T-cell (primary cell): ENCODE measurements around the gene PTPN1. TPM values are rescaled to one million over a fixed set of nuclear protein-coding genes. Genes with fewer than 3 reads are reported as not detected.
"Not testable (repeated sequence)": the region's sequence is repeated elsewhere in the genome, so short reads cannot be mapped to it uniquely, and the experiment has no call there.

ENCODE experiments used
- ATAC-seq, 4 experiments: fragments of 200-7000 bp in 3 of 4; fragments of 150-1000 bp in 1 of 4; cut with Tn5 transposase; replicated peaks in 1 of 4; 1 replicate in 3 of 4; 2 replicates in 1 of 4; pipeline ENCODE4 v1.10.0; 2021; ENCODE audit warnings: moderate library complexity in 3 of 4, mild to moderate bottlenecking in 2 of 4, moderate number of reproducible peaks in 1 of 4
- CTCF ChIA-PET, 2 donors: fragments of 300-600 bp; sonication (Branson Sonifier 250); formaldehyde crosslinking; loops; one replicate each; lab custom pipeline; 2022; ENCODE audit warnings: antibody characterized with exemption in 2 of 2; lab: Charles Lee
- POLR2A ChIA-PET, 2 donors: fragments of 300-600 bp; sonication (Branson Sonifier 250); formaldehyde crosslinking; loops; one replicate each; lab custom pipeline; 2022; ENCODE audit warnings: antibody characterized with exemption in 2 of 2; lab: Charles Lee
- DNase-seq, 35 experiments: peaks; one replicate each; pipeline versions ENCODE4 v3.0.0 to v3.0.0-alpha.2; 2013 to 2023
- H3K27ac ChIP-seq: one replicate; pipeline ENCODE4 v1.5.1; 2013; ENCODE audit warnings: low read length
- H3K27me3 ChIP-seq, 2 experiments: replicated peaks in 1 of 2; 1 replicate in 1 of 2; 2 replicates in 1 of 2; pipeline versions ENCODE4 v1.6.1 to v1.7.0; 2013; ENCODE audit warnings: low read length in 1 of 2, mixed read lengths in 1 of 2; ENCODE audit not compliant: control insufficient read depth in 2 of 2, insufficient read depth in 2 of 2; ENCODE audit errors: extremely low read depth in 1 of 2
- H3K36me3 ChIP-seq, 2 donors: 1 replicate in 1 of 2; 2 replicates in 1 of 2; pipeline versions ENCODE4 v1.6.1 to v1.7.0; 2013; ENCODE audit warnings: low read length in 1 of 2; ENCODE audit not compliant: control insufficient read depth in 2 of 2, insufficient read depth in 1 of 2; ENCODE audit errors: extremely low read depth in 1 of 2
- H3K4me1 ChIP-seq, 2 experiments: 1 replicate in 1 of 2; 2 replicates in 1 of 2; pipeline versions ENCODE4 v1.6.1 to v1.7.0; 2013; ENCODE audit warnings: low read length in 2 of 2, mixed read lengths in 1 of 2; ENCODE audit not compliant: insufficient read depth in 2 of 2, control insufficient read depth in 1 of 2; ENCODE audit errors: extremely low read depth in 1 of 2
- H3K4me3 ChIP-seq, 2 donors: 1 replicate in 1 of 2; 2 replicates in 1 of 2; pipeline versions ENCODE4 v1.5.1 to v1.7.0; 2013; ENCODE audit warnings: mild to moderate bottlenecking in 2 of 2, low read length in 1 of 2, moderate library complexity in 1 of 2; ENCODE audit not compliant: control insufficient read depth in 1 of 2; ENCODE audit errors: extremely low read depth in 1 of 2
- H3K9me3 ChIP-seq: 2 replicates; pipeline ENCODE4 v1.7.0; 2013
- H3K27ac Mint-ChIP-seq, 2 donors: one replicate each; pipeline ENCODE4 v1.8.0; 2020 to 2021; ENCODE audit warnings: mild to moderate bottlenecking in 2 of 2, mixed read lengths in 2 of 2
- H3K27me3 Mint-ChIP-seq, 2 donors: one replicate each; pipeline ENCODE4 v1.8.0; 2021 to 2022; ENCODE audit warnings: mixed read lengths in 2 of 2
- H3K36me3 Mint-ChIP-seq: one replicate; pipeline ENCODE4 v1.8.0; 2021; ENCODE audit warnings: mixed read lengths
- H3K4me1 Mint-ChIP-seq, 3 donors: one replicate each; pipeline ENCODE4 v1.8.0; 2020 to 2022; ENCODE audit warnings: mixed read lengths in 3 of 3, mild to moderate bottlenecking in 1 of 3
- H3K4me3 Mint-ChIP-seq, 3 donors: one replicate each; pipeline ENCODE4 v1.8.0; 2020 to 2022; ENCODE audit warnings: mild to moderate bottlenecking in 3 of 3, mixed read lengths in 3 of 3, moderate library complexity in 3 of 3
- H3K9me3 Mint-ChIP-seq, 3 donors: one replicate each; pipeline ENCODE4 v1.8.0; 2020 to 2022; ENCODE audit warnings: mixed read lengths in 3 of 3
- WGBS: methylation state at CpG from one replicate; pipeline ENCODE4 v1.1.5; 2013; ENCODE audit warnings: missing lambda C conversion rate; ENCODE audit not compliant: insufficient coverage; 5-methylcytosine and 5-hydroxymethylcytosine counted together
- total RNA-seq, 35 experiments: library from RNA in 6 of 35; stranded (reverse) in 6 of 35; fragments of 120-200 nt in 1 of 35; gene quantifications; one replicate each; pipeline versions ENCODE4 v1.2.1 to v1.2.4 and lab custom pipeline; 2013 to 2026

PTPN1 gene
- total RNA-seq, 5 donors from 2014 or later (not counting 1 experiment from before 2014, with no cell fraction given) = 50.7 to 67.9 (median 55.3) TPM

DNA sequence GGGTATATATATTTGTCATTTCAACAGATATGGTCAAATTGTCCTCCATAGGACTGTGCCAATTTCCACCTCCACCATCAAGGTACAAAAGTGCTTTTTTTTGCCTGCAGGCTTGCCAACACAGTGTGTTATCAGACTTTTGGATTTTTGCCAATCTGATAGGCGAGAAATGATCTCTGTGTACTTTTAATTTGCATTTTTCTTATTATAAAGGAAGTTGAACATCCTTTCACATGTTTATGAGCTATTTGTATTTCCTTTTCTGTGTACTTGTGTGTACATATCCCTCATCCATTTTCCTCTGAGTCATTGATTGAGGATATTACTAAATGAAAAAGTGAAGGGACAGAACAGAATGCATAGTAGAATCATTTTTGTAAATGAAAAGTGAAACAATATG lies 39.0 kb upstream of the PTPN1 start:
- Mint-ChIP-seq H3K9me3 (no peaks in the 10 kb centered on the region), H3K27me3 (no peaks in the 10 kb centered on the region), H3K36me3 (no peaks in the 10 kb centered on the region), H3K4me3 (no peak overlapping the region), H3K27ac (no peak overlapping the region), H3K4me1 (peaks cover 7 to 21% (median 14%) of the 10 kb centered on the region in 3 donors)
- Histone ChIP-seq H3K36me3 (no peaks in the 10 kb centered on the region), H3K27ac (no peak overlapping the region), H3K9me3 (no peaks in the 10 kb centered on the region), H3K4me1 (peaks cover 0 to 4% of the 10 kb centered on the region in 2 experiments), H3K4me3 (no peak overlapping the region), H3K27me3 (no peaks in the 10 kb centered on the region)
- DNase-seq (peak in 1 of 35 experiments; percentile 15), ATAC-seq (peak in 3 of 4 experiments; percentile 31 to 41 (median 31))
- WGBS = no CpG with 5 or more reads among the region's 1 CpG
- ChIA-PET CTCF (interaction anchor here (0.6 to 1.7 kb wide), 5 partner anchors 12 to 117 kb away, joined by 3 to 7 read pairs (median 4); no protein-coding TSS in a partner anchor), POLR2A (interaction anchor here in 1 of 2 donors (0.6 kb wide), 1 partner anchor 342 kb away, joined by 3 read pairs; no protein-coding TSS in a partner anchor)

DNA sequence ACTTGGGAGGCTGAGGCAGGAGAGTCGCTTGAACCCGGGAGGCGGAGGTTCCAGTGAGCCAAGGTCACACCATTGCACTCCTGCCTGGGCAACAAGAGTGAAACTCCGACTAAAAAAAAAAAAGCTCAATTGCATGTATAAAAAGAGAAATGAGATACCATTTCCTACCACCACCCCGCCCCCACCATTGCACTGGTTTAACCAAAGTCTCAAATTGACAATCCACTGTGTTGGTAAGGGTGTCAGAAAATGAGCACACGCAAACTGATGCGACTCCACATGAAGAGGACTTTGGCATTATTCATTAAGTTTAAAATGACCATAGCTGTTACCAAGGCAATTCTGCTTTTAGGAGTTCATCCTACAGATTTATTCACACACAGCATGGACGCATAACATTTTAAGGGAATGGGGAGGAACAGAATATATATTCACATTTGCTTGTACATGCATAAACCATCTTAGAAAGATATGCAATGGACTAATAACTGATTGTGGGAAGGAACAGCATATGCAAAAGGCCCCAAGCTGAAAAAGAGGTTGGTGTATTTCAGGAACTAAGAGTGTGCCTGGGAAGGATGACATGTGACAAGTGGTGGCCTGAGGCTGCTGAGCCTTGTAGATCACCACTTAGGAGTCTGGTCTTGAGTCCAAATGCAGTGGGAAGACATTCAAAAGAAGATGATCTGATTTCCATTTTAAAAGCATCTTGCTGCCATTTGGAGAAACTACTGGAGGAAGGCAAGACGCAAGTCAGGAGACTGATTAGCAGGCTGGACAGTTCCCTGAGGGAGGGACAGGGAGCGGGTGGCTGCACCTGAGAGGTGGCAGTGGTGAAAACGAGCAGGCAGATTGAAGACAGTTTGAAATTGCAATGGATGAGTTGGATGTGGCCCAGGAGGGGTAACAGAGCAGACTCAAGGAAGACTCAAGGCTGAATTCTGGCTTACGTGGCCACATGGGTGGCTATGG lies 37.2 kb upstream of the PTPN1 start:
- Histone ChIP-seq H3K4me3 (no peak overlapping the region), H3K4me1 (peaks cover 0 to 5% of the 10 kb centered on the region in 2 experiments), H3K9me3 (no peaks in the 10 kb centered on the region), H3K27ac (no peak overlapping the region), H3K27me3 (no peaks in the 10 kb centered on the region), H3K36me3 (no peaks in the 10 kb centered on the region)
- H3K36me3 Mint-ChIP-seq = no peaks in the 10 kb centered on the region
- CTCF ChIA-PET = no interaction called here
- H3K9me3 Mint-ChIP-seq = no peaks in the 10 kb centered on the region
- no peak overlapping the region for H3K27ac Mint-ChIP-seq
- WGBS = 87% methylated on average over 6 of the region's 12 CpGs
- H3K27me3 Mint-ChIP-seq = no peaks in the 10 kb centered on the region
- ATAC-seq (no peak), DNase-seq (no peak)
- H3K4me1 Mint-ChIP-seq = peaks cover 9 to 21% (median 15%) of the 10 kb centered on the region in 3 donors
- POLR2A ChIA-PET = interaction anchor here in 1 of 2 donors (0.6 kb wide), 1 partner anchor 10 kb away, joined by 3 read pairs; no protein-coding TSS in a partner anchor
- H3K4me3 Mint-ChIP-seq = no peak overlapping the region

DNA sequence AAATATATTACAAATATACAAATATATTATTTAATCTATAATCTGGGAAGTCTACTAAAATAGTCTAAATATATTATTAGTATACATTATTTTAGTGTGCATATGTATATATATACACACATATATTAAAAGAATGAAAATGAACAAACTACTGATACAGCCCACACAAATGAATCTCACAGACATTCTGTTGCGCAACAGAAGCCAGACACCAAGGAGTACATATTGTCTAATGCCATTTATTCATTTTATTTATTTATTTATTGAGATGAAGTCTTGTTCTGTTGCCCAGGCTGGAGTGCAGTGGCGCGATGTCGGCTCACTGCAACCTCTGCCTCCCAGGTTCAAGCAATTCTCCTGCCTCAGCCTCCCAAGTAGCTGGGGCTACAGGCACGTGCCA lies 35.8 kb upstream of the PTPN1 start:
- WGBS = no CpG with 5 or more reads among the region's 5 CpGs
- H3K36me3 Mint-ChIP-seq, H3K27ac Mint-ChIP-seq, ATAC-seq, DNase-seq, H3K9me3 Mint-ChIP-seq, H3K4me3 Mint-ChIP-seq, H3K27ac ChIP-seq, POLR2A ChIA-PET, H3K27me3 Mint-ChIP-seq, H3K36me3 ChIP-seq, H3K27me3 ChIP-seq, H3K4me3 ChIP-seq, H3K9me3 ChIP-seq: not testable (repeated sequence)
- peaks cover 14 to 28% (median 21%) of the 10 kb centered on the region in 3 donors for H3K4me1 Mint-ChIP-seq
- CTCF ChIA-PET = interaction anchor here in 1 of 2 donors (0.6 kb wide), 1 partner anchor 18 kb away, joined by 4 read pairs; no protein-coding TSS in a partner anchor
- H3K4me1 ChIP-seq = peaks cover 0 to 13% of the 10 kb centered on the region in 2 experiments

DNA sequence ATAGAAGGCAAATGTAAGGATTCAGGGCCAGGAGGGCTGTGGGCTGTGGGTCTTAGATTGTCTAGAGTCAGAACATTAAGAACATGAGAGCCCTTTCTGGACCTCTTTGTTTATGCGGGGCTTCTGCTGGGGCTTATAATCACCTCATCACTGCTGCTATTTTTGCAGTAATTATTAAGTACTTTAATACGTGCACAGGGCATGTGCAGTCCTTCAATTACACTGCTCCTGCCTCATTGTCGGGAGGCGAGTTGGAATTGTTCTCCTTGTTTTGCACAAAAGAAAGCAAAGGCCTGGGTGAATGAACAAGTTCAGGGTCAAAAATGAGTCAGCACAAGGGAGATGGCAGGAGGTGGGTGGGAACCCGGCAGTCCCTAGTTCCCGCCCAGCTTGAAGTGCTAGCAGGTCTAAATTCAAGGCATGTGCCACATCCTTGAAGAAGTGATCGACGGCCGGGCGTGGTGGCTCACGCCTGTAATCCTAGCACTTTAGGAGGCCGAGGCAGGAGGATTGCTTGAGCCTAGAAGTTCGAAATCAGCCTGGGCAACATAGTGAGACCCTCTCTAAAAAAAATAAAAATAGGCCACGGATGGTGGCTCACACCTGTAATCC lies 34.4 kb upstream of the PTPN1 start:
- ChIA-PET POLR2A (no interaction called here), CTCF (interaction anchor here (0.6 to 1.0 kb wide), 4 partner anchors 287 to 689 kb away, joined by 3 to 6 read pairs (median 3); no protein-coding TSS in a partner anchor)
- H3K36me3 Mint-ChIP-seq = no peaks in the 10 kb centered on the region
- H3K27ac ChIP-seq = no peak overlapping the region
- DNase-seq (no peak), ATAC-seq (no peak)
- H3K4me3 ChIP-seq = no peak overlapping the region
- H3K4me3 Mint-ChIP-seq = no peak overlapping the region
- H3K4me1 ChIP-seq = peaks cover 0 to 13% of the 10 kb centered on the region in 2 experiments
- WGBS = 74% methylated on average over 12 of the region's 14 CpGs
- peaks cover 11 to 24% (median 14%) of the 10 kb centered on the region in 3 donors for H3K4me1 Mint-ChIP-seq
- no peaks in the 10 kb centered on the region for H3K9me3 ChIP-seq
- no peaks in the 10 kb centered on the region for H3K27me3 Mint-ChIP-seq
- H3K27me3 ChIP-seq = no peaks in the 10 kb centered on the region
- no peaks in the 10 kb centered on the region for H3K9me3 Mint-ChIP-seq
- H3K36me3 ChIP-seq = no peaks in the 10 kb centered on the region
- no peak overlapping the region for H3K27ac Mint-ChIP-seq

- Mint-ChIP-seq H3K4me3 (no peak overlapping the region), H3K27me3 (no peaks in the 10 kb centered on the region), H3K36me3 (no peaks in the 10 kb centered on the region), H3K27ac (no peak overlapping the region), H3K4me1 (peaks cover 12 to 19% (median 15%) of the 10 kb centered on the region in 3 donors), H3K9me3 (no peaks in the 10 kb centered on the region)
- CTCF ChIA-PET = interaction anchor here (0.7 to 1.6 kb wide), 2 partner anchors 100 to 102 kb away, joined by 3 to 4 read pairs; no protein-coding TSS in a partner anchor
- Histone ChIP-seq H3K9me3 (no peaks in the 10 kb centered on the region), H3K27ac (no peak overlapping the region), H3K36me3 (no peaks in the 10 kb centered on the region), H3K4me3 (no peak overlapping the region), H3K4me1 (peaks cover 0 to 9% of the 10 kb centered on the region in 2 experiments), H3K27me3 (no peaks in the 10 kb centered on the region)
- no CpG with 5 or more reads among the region's 5 CpGs for WGBS
- ATAC-seq (no peak), DNase-seq (no peak)
- POLR2A ChIA-PET = no interaction called here
These were observed 32.8 kb upstream of the PTPN1 start for GRCh38 chr20:50477239-50477872.
